IPS-18a (cell line): ENCODE results near the gene CARMIL1.

Experiments used
- H3K27ac ChIP-seq: one replicate; pipeline ENCODE4 v1.5.1; 2013; ENCODE audit warnings: low read length
- H3K27me3 ChIP-seq: one replicate; pipeline ENCODE4 v1.6.1; 2013; ENCODE audit warnings: mild to moderate bottlenecking, low read length; ENCODE audit not compliant: control insufficient read depth, insufficient read depth
- H3K36me3 ChIP-seq: one replicate; pipeline ENCODE4 v1.6.1; 2013; ENCODE audit warnings: low read depth, low read length; ENCODE audit not compliant: control insufficient read depth
- H3K4me1 ChIP-seq: one replicate; pipeline ENCODE4 v1.6.1; 2013; ENCODE audit warnings: low read depth, low read length; ENCODE audit not compliant: control insufficient read depth
- H3K4me3 ChIP-seq: one replicate; pipeline ENCODE4 v1.5.1; 2013; ENCODE audit warnings: low read length
- H3K9ac ChIP-seq: one replicate; pipeline ENCODE4 v1.6.1; 2013; ENCODE audit warnings: mild to moderate bottlenecking, low read length, moderate library complexity
- H3K9me3 ChIP-seq: one replicate; pipeline ENCODE4 v1.6.1; 2013; ENCODE audit warnings: low read depth, low read length; ENCODE audit not compliant: control insufficient read depth

The CARMIL1 gene

GRCh38 chr6:25541228-25541627 lies 262.1 kb downstream of the CARMIL1 start:
- Histone ChIP-seq H3K9me3 (no peaks in the 10 kb centered on the region), H3K4me1 (peaks cover 3% of the 10 kb centered on the region), H3K9ac (no peak overlapping the region), H3K27me3 (no peaks in the 10 kb centered on the region), H3K4me3 (no peak overlapping the region), H3K36me3 (no peaks in the 10 kb centered on the region), H3K27ac (no peak overlapping the region)

GRCh38 chr6:25542984-25543910 lies 264.1 kb downstream of the CARMIL1 start:
- Histone ChIP-seq H3K9me3 (no peaks in the 10 kb centered on the region), H3K4me1 (peaks cover 1% of the 10 kb centered on the region), H3K4me3 (no peak overlapping the region), H3K27ac (no peak overlapping the region), H3K36me3 (no peaks in the 10 kb centered on the region), H3K9ac (no peak overlapping the region), H3K27me3 (no peaks in the 10 kb centered on the region)

- Histone ChIP-seq H3K9me3 (no peaks in the 10 kb centered on the region), H3K4me1 (no peaks in the 10 kb centered on the region), H3K27ac (no peak overlapping the region), H3K4me3 (no peak overlapping the region), H3K27me3 (no peaks in the 10 kb centered on the region), H3K9ac (no peak overlapping the region), H3K36me3 (no peaks in the 10 kb centered on the region)
These were observed 265.7 kb downstream of the CARMIL1 start for GRCh38 chr6:25544833-25545232.

GRCh38 chr6:25547797-25548196 lies 268.6 kb downstream of the CARMIL1 start:
- Histone ChIP-seq H3K9ac (no peak overlapping the region), H3K27ac (no peak overlapping the region), H3K27me3 (no peaks in the 10 kb centered on the region), H3K36me3 (no peaks in the 10 kb centered on the region), H3K4me1 (no peaks in the 10 kb centered on the region), H3K4me3 (no peak overlapping the region), H3K9me3 (no peaks in the 10 kb centered on the region)

GRCh38 chr6:25548451-25548850 lies 269.3 kb downstream of the CARMIL1 start:
- Histone ChIP-seq H3K4me1 (no peaks in the 10 kb centered on the region), H3K27ac (no peak overlapping the region), H3K36me3 (no peaks in the 10 kb centered on the region), H3K9me3 (no peaks in the 10 kb centered on the region), H3K4me3 (no peak overlapping the region), H3K9ac (no peak overlapping the region), H3K27me3 (no peaks in the 10 kb centered on the region)

- Histone ChIP-seq H3K27ac (no peak overlapping the region), H3K4me1 (no peaks in the 10 kb centered on the region), H3K4me3 (no peak overlapping the region), H3K27me3 (no peaks in the 10 kb centered on the region), H3K9me3 (no peaks in the 10 kb centered on the region), H3K9ac (no peak overlapping the region), H3K36me3 (no peaks in the 10 kb centered on the region)
These were observed 271.5 kb downstream of the CARMIL1 start for GRCh38 chr6:25550631-25551030.

GRCh38 chr6:25553502-25553901 lies 274.3 kb downstream of the CARMIL1 start:
- Histone ChIP-seq H3K9me3 (no peaks in the 10 kb centered on the region), H3K36me3 (no peaks in the 10 kb centered on the region), H3K27ac (no peak overlapping the region), H3K4me1 (no peaks in the 10 kb centered on the region), H3K4me3 (no peak overlapping the region), H3K9ac (no peak overlapping the region), H3K27me3 (no peaks in the 10 kb centered on the region)

- Histone ChIP-seq H3K27ac (no peak overlapping the region), H3K36me3 (no peaks in the 10 kb centered on the region), H3K27me3 (no peaks in the 10 kb centered on the region), H3K9ac (no peak overlapping the region), H3K4me1 (no peaks in the 10 kb centered on the region), H3K4me3 (no peak overlapping the region), H3K9me3 (no peaks in the 10 kb centered on the region)
These were observed 276.0 kb downstream of the CARMIL1 start for GRCh38 chr6:25555188-25555587.

GRCh38 chr6:25556516-25556915 lies 277.3 kb downstream of the CARMIL1 start:
- Histone ChIP-seq H3K9ac (no peak overlapping the region), H3K9me3 (no peaks in the 10 kb centered on the region), H3K4me3 (no peak overlapping the region), H3K36me3 (no peaks in the 10 kb centered on the region), H3K27ac (no peak overlapping the region), H3K27me3 (no peaks in the 10 kb centered on the region), H3K4me1 (no peaks in the 10 kb centered on the region)

- H3K9me3 ChIP-seq, result no peaks in the 10 kb centered on the region
- H3K9ac ChIP-seq, result no peak overlapping the region
- H3K36me3 ChIP-seq, result no peaks in the 10 kb centered on the region
- no peak overlapping the region for H3K4me3 ChIP-seq
- H3K4me1 ChIP-seq, result no peaks in the 10 kb centered on the region
- no peaks in the 10 kb centered on the region for H3K27me3 ChIP-seq
- no peak overlapping the region for H3K27ac ChIP-seq
These were observed 279.1 kb downstream of the CARMIL1 start for GRCh38 chr6:25558155-25558817.

GRCh38 chr6:25560865-25561264 lies 281.7 kb downstream of the CARMIL1 start:
- H3K4me3 ChIP-seq, result no peak overlapping the region
- H3K9ac ChIP-seq, result no peak overlapping the region
- no peaks in the 10 kb centered on the region for H3K4me1 ChIP-seq
- H3K36me3 ChIP-seq, result no peaks in the 10 kb centered on the region
- no peaks in the 10 kb centered on the region for H3K27me3 ChIP-seq
- no peaks in the 10 kb centered on the region for H3K9me3 ChIP-seq
- no peak overlapping the region for H3K27ac ChIP-seq

GRCh38 chr6:25564943-25565342 lies 285.8 kb downstream of the CARMIL1 start:
- Histone ChIP-seq H3K27me3 (no peaks in the 10 kb centered on the region), H3K9ac (no peak overlapping the region), H3K4me3 (no peak overlapping the region), H3K4me1 (no peaks in the 10 kb centered on the region), H3K27ac (no peak overlapping the region), H3K36me3 (no peaks in the 10 kb centered on the region), H3K9me3 (no peaks in the 10 kb centered on the region)
